Measurements from ENCODE around the gene CAPNS2.

CAPNS2 gene

DNA sequence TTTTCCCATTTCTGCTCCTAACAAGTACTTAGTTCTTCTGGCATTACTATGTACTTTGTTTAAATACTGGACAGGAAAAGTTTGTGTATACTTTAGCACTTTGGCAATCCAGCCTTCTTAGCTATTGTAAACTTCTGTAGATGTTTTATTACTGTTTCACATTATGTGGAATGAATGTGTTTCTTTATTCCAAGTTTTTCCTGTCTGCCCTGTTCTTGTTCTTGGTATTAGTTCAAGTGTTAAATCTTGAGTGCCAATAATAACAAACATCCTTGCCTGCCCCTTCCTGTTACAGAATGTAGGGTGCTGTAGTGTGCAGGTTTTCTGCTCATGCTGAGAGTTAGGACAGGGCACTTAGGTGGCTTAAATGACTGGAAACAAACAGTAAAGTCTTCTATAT, 7.3 kb upstream of the CAPNS2 start:
- peaks cover 7% of the 10 kb centered on the region; the same call in 1 of the 2 replicates for H3K27me3 ChIP-seq (ENCODE audit: control insufficient read depth, low read length)
- no peak overlapping the region for H3K4me2 ChIP-seq (ENCODE audit: low read length)
- TF ChIP-seq, protein P1, sequence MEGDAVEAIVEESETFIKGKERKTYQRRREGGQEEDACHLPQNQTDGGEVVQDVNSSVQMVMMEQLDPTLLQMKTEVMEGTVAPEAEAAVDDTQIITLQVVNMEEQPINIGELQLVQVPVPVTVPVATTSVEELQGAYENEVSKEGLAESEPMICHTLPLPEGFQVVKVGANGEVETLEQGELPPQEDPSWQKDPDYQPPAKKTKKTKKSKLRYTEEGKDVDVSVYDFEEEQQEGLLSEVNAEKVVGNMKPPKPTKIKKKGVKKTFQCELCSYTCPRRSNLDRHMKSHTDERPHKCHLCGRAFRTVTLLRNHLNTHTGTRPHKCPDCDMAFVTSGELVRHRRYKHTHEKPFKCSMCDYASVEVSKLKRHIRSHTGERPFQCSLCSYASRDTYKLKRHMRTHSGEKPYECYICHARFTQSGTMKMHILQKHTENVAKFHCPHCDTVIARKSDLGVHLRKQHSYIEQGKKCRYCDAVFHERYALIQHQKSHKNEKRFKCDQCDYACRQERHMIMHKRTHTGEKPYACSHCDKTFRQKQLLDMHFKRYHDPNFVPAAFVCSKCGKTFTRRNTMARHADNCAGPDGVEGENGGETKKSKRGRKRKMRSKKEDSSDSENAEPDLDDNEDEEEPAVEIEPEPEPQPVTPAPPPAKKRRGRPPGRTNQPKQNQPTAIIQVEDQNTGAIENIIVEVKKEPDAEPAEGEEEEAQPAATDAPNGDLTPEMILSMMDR (IDR thresholded peaks at IDR 0.05; ENCODE audit: low read depth, low read length, poor library complexity, severe bottlenecking): no peak
- no peak for TF ChIP-seq EZH2phosphoT487 (IDR thresholded peaks at IDR 0.05; ENCODE audit: borderline replicate concordance, low read length)
- no peaks in the 10 kb centered on the region for H3K9me3 ChIP-seq (ENCODE audit: control insufficient read depth, insufficient read depth, low read length)
- H3K36me3 ChIP-seq (ENCODE audit: control insufficient read depth, low read length): no peaks in the 10 kb centered on the region
- no peaks in the 10 kb centered on the region for H3K4me1 ChIP-seq (ENCODE audit: control insufficient read depth, low read length)
- H4K20me1 ChIP-seq (ENCODE audit: control insufficient read depth, insufficient read depth, low read depth, low read length): no peaks in the 10 kb centered on the region
- no peaks in the 10 kb centered on the region for H3K79me2 ChIP-seq (ENCODE audit: control insufficient read depth, low read length)
- no peak overlapping the region for H3K27ac ChIP-seq (ENCODE audit: low read depth, low read length)
- no peaks in the 10 kb centered on the region for H3F3A ChIP-seq (ENCODE audit: control insufficient read depth, insufficient read depth)
- H3K4me3 ChIP-seq (ENCODE audit: low read length): no peak overlapping the region
- no peaks in the 10 kb centered on the region for H3K9me2 ChIP-seq (replicated peaks; ENCODE audit: control insufficient read depth, low read length)

DNA sequence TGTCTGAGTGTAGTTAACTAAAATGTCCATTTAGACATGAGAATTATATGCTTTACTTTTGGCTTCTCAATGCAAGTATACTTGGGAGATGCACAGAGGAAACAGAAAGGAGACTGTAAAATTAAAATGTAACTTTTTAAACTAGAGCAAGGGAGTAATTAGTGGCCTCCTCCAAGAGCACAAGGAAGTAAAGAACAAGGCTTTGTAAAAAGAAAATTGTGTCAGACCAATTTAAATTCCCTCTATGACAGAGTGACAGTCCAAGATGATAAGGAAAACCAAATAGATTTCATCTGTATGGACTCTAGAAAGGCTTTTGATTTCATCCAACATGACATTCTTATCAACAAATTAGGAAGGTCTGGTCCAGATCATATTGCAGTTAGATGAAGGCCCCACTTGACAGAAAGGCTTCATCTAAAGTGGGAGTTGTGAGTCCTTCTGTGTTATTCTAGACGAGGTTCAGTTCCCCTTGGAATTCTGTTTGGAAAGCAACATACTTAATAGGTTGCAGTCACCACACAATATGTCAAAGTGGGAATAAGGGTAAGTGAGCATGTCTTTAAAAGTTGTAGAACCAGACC, 6.5 kb upstream of the CAPNS2 start:
- H3K36me3 ChIP-seq (ENCODE audit: control insufficient read depth, low read length): no peaks in the 10 kb centered on the region
- H3K4me2 ChIP-seq (ENCODE audit: low read length): no peak overlapping the region
- H3K4me1 ChIP-seq (ENCODE audit: control insufficient read depth, low read length): no peaks in the 10 kb centered on the region
- no peaks in the 10 kb centered on the region for H3F3A ChIP-seq (ENCODE audit: control insufficient read depth, insufficient read depth)
- H3K4me3 ChIP-seq (ENCODE audit: low read length): no peak overlapping the region
- no peaks in the 10 kb centered on the region for H3K9me3 ChIP-seq (ENCODE audit: control insufficient read depth, insufficient read depth, low read length)
- no peaks in the 10 kb centered on the region for H3K9me2 ChIP-seq (replicated peaks; ENCODE audit: control insufficient read depth, low read length)
- no peak overlapping the region for H3K27ac ChIP-seq (ENCODE audit: low read depth, low read length)
- no peaks in the 10 kb centered on the region for H3K79me2 ChIP-seq (ENCODE audit: control insufficient read depth, low read length)
- H4K20me1 ChIP-seq (ENCODE audit: control insufficient read depth, insufficient read depth, low read depth, low read length): no peaks in the 10 kb centered on the region
- no peak for TF ChIP-seq EZH2phosphoT487 (IDR thresholded peaks at IDR 0.05; ENCODE audit: borderline replicate concordance, low read length)
- TF ChIP-seq, protein P1 (IDR thresholded peaks at IDR 0.05; ENCODE audit: low read depth, low read length, poor library complexity, severe bottlenecking): no peak
- 0 out of 2 replicates have a peak, but pooled peaks cover 3% of the 10 kb centered on the region for H3K27me3 ChIP-seq (ENCODE audit: control insufficient read depth, low read length)

DNA sequence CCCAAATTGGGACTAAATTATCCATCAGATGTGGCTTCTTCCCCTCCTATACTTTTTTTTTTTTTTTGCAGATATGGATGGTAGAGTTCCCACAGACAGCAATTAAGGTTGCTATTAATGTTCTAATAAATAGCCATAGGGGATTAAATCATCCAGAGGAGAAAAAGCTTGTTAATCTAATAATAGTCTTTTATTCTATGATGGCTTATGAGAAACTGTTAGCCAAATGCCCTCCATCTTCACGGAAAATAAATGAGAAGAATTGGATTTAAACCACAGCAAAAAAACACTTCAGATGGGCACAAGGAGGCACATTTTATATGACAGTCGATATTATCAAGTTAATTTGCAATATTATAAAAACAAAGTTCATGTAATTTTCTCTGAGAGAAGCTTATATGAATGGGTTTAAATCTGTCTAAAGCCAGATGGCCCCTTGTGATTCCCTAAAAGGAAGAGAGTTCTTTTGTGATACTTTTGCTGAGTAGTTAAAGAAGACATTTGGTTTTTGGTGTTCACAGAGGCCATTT, 5.1 kb upstream of the CAPNS2 start:
- Histone ChIP-seq H3K27ac (ENCODE audit: low read depth, low read length) (no peak overlapping the region), H3K9me3 (ENCODE audit: control insufficient read depth, insufficient read depth, low read length) (no peaks in the 10 kb centered on the region), H3K4me3 (ENCODE audit: low read length) (no peak overlapping the region), H3K36me3 (ENCODE audit: control insufficient read depth, low read length) (no peaks in the 10 kb centered on the region), H3K9me2 (replicated peaks; ENCODE audit: control insufficient read depth, low read length) (no peaks in the 10 kb centered on the region), H4K20me1 (ENCODE audit: control insufficient read depth, insufficient read depth, low read depth, low read length) (no peaks in the 10 kb centered on the region), H3K27me3 (ENCODE audit: control insufficient read depth, low read length) (0 out of 2 replicates have a peak, but pooled peaks cover 3% of the 10 kb centered on the region), H3K79me2 (ENCODE audit: control insufficient read depth, low read length) (no peaks in the 10 kb centered on the region), H3K4me2 (ENCODE audit: low read length) (no peak overlapping the region), H3F3A (ENCODE audit: control insufficient read depth, insufficient read depth) (no peaks in the 10 kb centered on the region), H3K4me1 (ENCODE audit: control insufficient read depth, low read length) (no peaks in the 10 kb centered on the region)
- no peak for TF ChIP-seq EZH2phosphoT487 (IDR thresholded peaks at IDR 0.05; ENCODE audit: borderline replicate concordance, low read length)
- TF ChIP-seq, protein P1 (IDR thresholded peaks at IDR 0.05; ENCODE audit: low read depth, low read length, poor library complexity, severe bottlenecking): no peak

Data from DOHH2 (cell line).